B cell (primary cell): ENCODE data around the gene ARHGAP32. TPM values are rescaled to one million over a fixed set of nuclear protein-coding genes. Genes with fewer than 3 reads are reported as not detected.

ENCODE experiments used
- ATAC-seq: fragments of 200-7000 bp; cut with Tn5 transposase; one replicate; pipeline ENCODE4 v1.10.0; 2021; ENCODE audit warnings: low read depth, mild to moderate bottlenecking, moderate number of reproducible peaks, moderate library complexity
- CTCF ChIA-PET: fragments of 350-600 bp; sonication (Branson Sonifier 250); formaldehyde crosslinking; loops from one replicate; lab custom pipeline; 2021; ENCODE audit warnings: antibody characterized with exemption, inconsistent platforms; lab: Charles Lee
- POLR2A ChIA-PET: fragments of 350-600 bp; sonication (Branson Sonifier 250); formaldehyde crosslinking; loops from one replicate; lab custom pipeline; 2021; ENCODE audit warnings: antibody characterized with exemption; lab: Charles Lee
- DNase-seq: peaks from one replicate; pipeline ENCODE4 v3.0.0; 2013
- H2AFZ ChIP-seq: 2 replicates; pipeline ENCODE4 v1.6.1; 2012; ENCODE audit warnings: mild to moderate bottlenecking, low read depth, low read length; ENCODE audit not compliant: insufficient read depth, poor library complexity, severe bottlenecking
- H3K27ac ChIP-seq, 2 donors: 1 replicate in 1 of 2; 2 replicates in 1 of 2; pipeline ENCODE4 v1.5.1; 2012 to 2013; ENCODE audit warnings: low read length in 2 of 2, mild to moderate bottlenecking in 2 of 2, moderate library complexity in 1 of 2
- H3K27me3 ChIP-seq, 4 experiments: fragments of 200-600 bp in 1 of 4; sonication (generic) in 1 of 4; replicated peaks in 1 of 4; 1 replicate in 2 of 4; 2 replicates in 2 of 4; pipeline versions ENCODE4 v1.6.1 to v1.7.0; 2013 to 2016; ENCODE audit warnings: low read length in 3 of 4, mild to moderate bottlenecking in 2 of 4, mixed read lengths in 1 of 4, moderate library complexity in 1 of 4; ENCODE audit not compliant: insufficient read depth in 4 of 4, control insufficient read depth in 3 of 4; ENCODE audit errors: control extremely low read depth in 1 of 4
- H3K36me3 ChIP-seq, 2 experiments: replicated peaks in 1 of 2; 1 replicate in 1 of 2; 2 replicates in 1 of 2; pipeline versions ENCODE4 v1.6.1 to v1.7.1; 2013; ENCODE audit warnings: low read length in 1 of 2; ENCODE audit not compliant: insufficient read depth in 2 of 2, control insufficient read depth in 1 of 2; ENCODE audit errors: control extremely low read depth in 1 of 2, extremely low read depth in 1 of 2
- H3K4me1 ChIP-seq, 2 donors: fragments of 200-600 bp in 1 of 2; sonication (generic) in 1 of 2; 1 replicate in 1 of 2; 2 replicates in 1 of 2; pipeline versions ENCODE4 v1.5.1 to v1.6.1; 2013 to 2017; ENCODE audit warnings: low read length in 2 of 2; ENCODE audit not compliant: control insufficient read depth in 2 of 2, insufficient read depth in 2 of 2
- H3K4me2 ChIP-seq: replicated peaks from 2 replicates; pipeline ENCODE3; 2012; ENCODE audit warnings: mild to moderate bottlenecking, low read depth, low read length; ENCODE audit not compliant: poor library complexity, severe bottlenecking
- H3K4me3 ChIP-seq, 5 experiments: fragments of 200-600 bp in 1 of 5; sonication (generic) in 1 of 5; 1 replicate in 3 of 5; 2 replicates in 2 of 5; pipeline versions ENCODE4 v1.5.1 to v1.7.0; 2011 to 2016; ENCODE audit warnings: low read length in 4 of 5, mild to moderate bottlenecking in 4 of 5, low read depth in 2 of 5, control low read depth in 1 of 5, moderate library complexity in 1 of 5; ENCODE audit not compliant: insufficient read depth in 1 of 5; ENCODE audit errors: control extremely low read depth in 1 of 5, extremely low read depth in 1 of 5
- H3K79me2 ChIP-seq: fragments of 200-600 bp; sonication (generic); one replicate; pipeline ENCODE4 v1.6.0; 2016; ENCODE audit warnings: low read length; ENCODE audit not compliant: control insufficient read depth, insufficient read depth
- H3K9ac ChIP-seq: fragments of 200-600 bp; sonication (generic); 2 replicates; pipeline ENCODE4 v1.6.1; 2017; ENCODE audit warnings: mild to moderate bottlenecking, low read length, moderate library complexity
- H3K9me3 ChIP-seq, 3 donors: one replicate each; pipeline versions ENCODE4 v1.6.1 to v1.7.1; 2013; ENCODE audit warnings: low read length in 2 of 3; ENCODE audit not compliant: control insufficient read depth in 2 of 3, insufficient read depth in 1 of 3; ENCODE audit errors: control extremely low read depth in 1 of 3
- H4K20me1 ChIP-seq: 2 replicates; pipeline ENCODE4 v1.6.0; 2012; ENCODE audit warnings: mild to moderate bottlenecking, low read length; ENCODE audit not compliant: insufficient read depth, control insufficient read depth, poor library complexity, severe bottlenecking
- H3K27ac Mint-ChIP-seq: one replicate; pipeline ENCODE4 v1.8.0; 2021; ENCODE audit warnings: mixed read lengths
- H3K27me3 Mint-ChIP-seq: one replicate; pipeline ENCODE4 v1.8.0; 2021; ENCODE audit warnings: mixed read lengths
- H3K4me1 Mint-ChIP-seq: one replicate; pipeline ENCODE4 v1.8.0; 2021; ENCODE audit warnings: mixed read lengths
- H3K4me3 Mint-ChIP-seq: one replicate; pipeline ENCODE4 v1.8.0; 2021; ENCODE audit warnings: mixed read lengths
- H3K9me3 Mint-ChIP-seq: one replicate; pipeline ENCODE4 v1.8.0; 2022; ENCODE audit warnings: mixed read lengths; ENCODE audit not compliant: insufficient read depth
- EZH2 ChIP-seq: IDR thresholded peaks from 2 replicates; pipeline ENCODE4 v1.6.1; 2012; ENCODE audit warnings: borderline replicate concordance, low read depth, mild to moderate bottlenecking, moderate library complexity, low read length; ENCODE audit not compliant: insufficient read depth, poor library complexity, severe bottlenecking
- WGBS: methylation state at CpG from one replicate; pipeline ENCODE4 v1.1.5; 2013; ENCODE audit warnings: missing lambda C conversion rate; ENCODE audit not compliant: insufficient coverage; 5-methylcytosine and 5-hydroxymethylcytosine counted together
- intact Hi-C: fragments of 100-400 bp; cut with micrococcal nuclease; formaldehyde crosslinking; loops from one replicate; pipeline ENCODE4 v1.10.0; 2022
- polyA plus RNA-seq: library from polyadenylated mRNA; depleted of rRNA; stranded (reverse); fragments of >200 nt; gene quantifications from 2 replicates; pipeline ENCODE4 v1.2.3, GENCODE V29; 2012
- total RNA-seq, 2 donors: library from RNA; stranded (reverse); fragments of 120-200 nt in 1 of 2; gene quantifications; 1 replicate in 1 of 2; 2 replicates in 1 of 2; pipeline versions ENCODE4 v1.2.3 to v1.2.4, GENCODE V29; 2013 to 2022
- TF ChIP-seq, protein P1 (sequence below): fragments of 200-600 bp; IDR thresholded peaks from one replicate; pipeline ENCODE4 v1.8.0; 2022; ENCODE audit warnings: antibody characterized with exemption, mild to moderate bottlenecking

The ARHGAP32 gene
- total and polyA plus RNA-seq, 2 donors (not counting 1 experiment from before 2014, with no cell fraction given) = 4.4 to 10.6 TPM

- CTCF ChIA-PET = no interaction called here
- no peak overlapping the region for H3K9ac ChIP-seq
- no peak overlapping the region for H3K4me2 ChIP-seq
- H3K4me1 Mint-ChIP-seq = no peaks in the 10 kb centered on the region
- H3K27ac Mint-ChIP-seq = no peak overlapping the region
- H3K27me3 Mint-ChIP-seq = no peaks in the 10 kb centered on the region
- ATAC-seq (no peak), DNase-seq (no peak)
- no peak for TF ChIP-seq EZH2
- TF ChIP-seq, protein P1, sequence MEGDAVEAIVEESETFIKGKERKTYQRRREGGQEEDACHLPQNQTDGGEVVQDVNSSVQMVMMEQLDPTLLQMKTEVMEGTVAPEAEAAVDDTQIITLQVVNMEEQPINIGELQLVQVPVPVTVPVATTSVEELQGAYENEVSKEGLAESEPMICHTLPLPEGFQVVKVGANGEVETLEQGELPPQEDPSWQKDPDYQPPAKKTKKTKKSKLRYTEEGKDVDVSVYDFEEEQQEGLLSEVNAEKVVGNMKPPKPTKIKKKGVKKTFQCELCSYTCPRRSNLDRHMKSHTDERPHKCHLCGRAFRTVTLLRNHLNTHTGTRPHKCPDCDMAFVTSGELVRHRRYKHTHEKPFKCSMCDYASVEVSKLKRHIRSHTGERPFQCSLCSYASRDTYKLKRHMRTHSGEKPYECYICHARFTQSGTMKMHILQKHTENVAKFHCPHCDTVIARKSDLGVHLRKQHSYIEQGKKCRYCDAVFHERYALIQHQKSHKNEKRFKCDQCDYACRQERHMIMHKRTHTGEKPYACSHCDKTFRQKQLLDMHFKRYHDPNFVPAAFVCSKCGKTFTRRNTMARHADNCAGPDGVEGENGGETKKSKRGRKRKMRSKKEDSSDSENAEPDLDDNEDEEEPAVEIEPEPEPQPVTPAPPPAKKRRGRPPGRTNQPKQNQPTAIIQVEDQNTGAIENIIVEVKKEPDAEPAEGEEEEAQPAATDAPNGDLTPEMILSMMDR = no peak
- H3K79me2 ChIP-seq = no peaks in the 10 kb centered on the region
- H3K9me3 ChIP-seq = no peaks in the 10 kb centered on the region
- no peaks in the 10 kb centered on the region for H3K4me1 ChIP-seq
- POLR2A ChIA-PET = no interaction called here
- no peak overlapping the region for H2AFZ ChIP-seq
- no peak overlapping the region for H3K27ac ChIP-seq
- intact Hi-C loops = no loop called here
- 83% methylated on average over 1 of the region's 2 CpGs for WGBS
- H3K27me3 ChIP-seq = no peaks in the 10 kb centered on the region
- H3K4me3 Mint-ChIP-seq = no peak overlapping the region
- H3K36me3 ChIP-seq = no peaks in the 10 kb centered on the region
- no peaks in the 10 kb centered on the region for H4K20me1 ChIP-seq
- peaks cover 3% of the 10 kb centered on the region for H3K9me3 Mint-ChIP-seq
- no peak overlapping the region for H3K4me3 ChIP-seq
Observed at GRCh38 chr11:129184581-129184980, 7.5 kb downstream of the ARHGAP32 start.

DNA sequence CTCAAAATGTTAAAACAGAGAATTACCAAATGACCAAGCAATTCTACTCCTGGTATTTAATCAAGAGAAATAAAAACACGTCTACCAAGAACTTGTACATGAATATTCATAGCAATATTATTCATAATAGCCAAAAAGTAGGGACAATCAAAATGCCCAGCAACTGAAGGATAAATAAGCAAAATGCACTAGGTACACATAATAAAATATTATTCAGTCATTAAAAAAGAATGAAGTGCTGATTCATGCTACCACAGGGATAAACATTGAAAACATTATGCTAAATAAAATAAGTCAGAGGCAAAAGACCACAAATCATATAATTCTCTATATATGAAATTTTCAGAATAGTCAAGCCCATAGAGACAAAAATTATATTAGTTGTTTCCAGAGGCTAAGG lies 24.8 kb downstream of the ARHGAP32 start:
- ChIA-PET CTCF (no interaction called here), POLR2A (no interaction called here)
- Histone ChIP-seq H3K36me3 (peaks cover 0 to 5% of the 10 kb centered on the region in 2 experiments), H3K4me2 (no peak overlapping the region), H3K27me3 (no peaks in the 10 kb centered on the region), H2AFZ (no peak overlapping the region), H3K9ac (no peak overlapping the region), H3K4me3 (no peak overlapping the region), H3K4me1 (no peaks in the 10 kb centered on the region), H3K79me2 (peaks cover 3% of the 10 kb centered on the region), H4K20me1 (no peaks in the 10 kb centered on the region), H3K27ac (no peak overlapping the region), H3K9me3 (peaks cover 10 to 15% (median 11%) of the 10 kb centered on the region in 3 donors)
- no CpG with 5 or more reads among the region's 1 CpG for WGBS
- intact Hi-C loops = no loop called here
- Mint-ChIP-seq H3K27me3 (no peaks in the 10 kb centered on the region), H3K27ac (no peak overlapping the region), H3K9me3 (peaks cover 8% of the 10 kb centered on the region), H3K4me3 (no peak overlapping the region), H3K4me1 (no peaks in the 10 kb centered on the region)
- TF ChIP-seq, protein P1 = no peak
- TF ChIP-seq EZH2 = no peak
- DNase-seq (no peak), ATAC-seq (no peak)
